Measurements from ENCODE around the gene PRAMEF18.
"Not testable (repeated sequence)": the region's sequence is repeated elsewhere in the genome, so short reads cannot be mapped to it uniquely, and the experiment has no call there.

PRAMEF18 gene, protein sequence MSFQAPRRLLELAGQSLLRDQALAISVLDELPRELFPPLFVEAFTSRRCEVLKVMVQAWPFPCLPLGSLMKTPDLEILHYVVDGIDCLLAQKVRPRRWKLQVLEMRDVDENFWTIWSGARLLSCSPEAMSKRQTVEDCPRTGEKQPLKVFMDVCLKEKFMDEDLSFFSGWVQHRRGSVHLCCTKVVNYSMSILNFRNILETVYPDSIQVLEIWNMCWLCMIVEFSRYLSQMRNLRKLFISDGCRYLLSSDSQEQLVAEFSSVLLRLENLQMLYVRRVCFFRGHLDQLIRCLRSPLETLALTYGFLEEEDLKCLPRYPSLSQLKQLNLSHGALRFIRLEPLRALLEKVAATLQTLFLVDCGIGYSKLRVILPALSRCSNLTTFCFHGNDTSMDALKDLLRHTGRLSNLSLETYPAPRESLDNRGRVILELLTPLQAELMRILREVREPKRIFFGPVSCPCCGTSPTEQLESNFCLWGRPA

DNA sequence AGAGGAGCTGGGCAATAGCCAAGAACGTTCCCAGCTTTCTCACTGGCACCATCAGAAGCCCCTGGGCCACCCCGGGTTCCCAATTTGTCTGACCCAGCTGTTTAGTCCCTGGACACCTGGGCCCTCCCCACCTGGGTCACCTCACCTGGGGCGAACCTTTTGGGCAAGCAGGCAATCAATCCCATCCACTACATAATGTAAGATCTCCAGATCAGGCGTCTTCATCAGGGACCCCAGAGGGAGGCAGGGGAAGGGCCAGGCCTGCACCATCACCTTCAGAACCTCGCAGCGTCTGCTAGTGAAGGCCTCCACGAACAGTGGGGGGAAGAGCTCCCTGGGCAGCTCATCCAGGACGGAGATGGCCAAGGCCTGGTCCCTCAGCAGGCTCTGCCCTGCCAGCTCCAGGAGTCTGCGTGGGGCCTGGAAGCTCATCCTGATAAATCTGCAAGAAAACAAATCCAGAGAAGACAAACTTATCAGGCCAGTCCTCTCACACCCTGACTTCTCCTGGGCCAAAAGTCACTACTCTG lies at the start of gene PRAMEF18:
TSS of gene PRAMEF18 (minus strand) at position 480 of the 530 bp plus-strand sequence. CDS start at position 432, 48 bp downstream.
- FAIRE-seq: not testable (repeated sequence)

DNA sequence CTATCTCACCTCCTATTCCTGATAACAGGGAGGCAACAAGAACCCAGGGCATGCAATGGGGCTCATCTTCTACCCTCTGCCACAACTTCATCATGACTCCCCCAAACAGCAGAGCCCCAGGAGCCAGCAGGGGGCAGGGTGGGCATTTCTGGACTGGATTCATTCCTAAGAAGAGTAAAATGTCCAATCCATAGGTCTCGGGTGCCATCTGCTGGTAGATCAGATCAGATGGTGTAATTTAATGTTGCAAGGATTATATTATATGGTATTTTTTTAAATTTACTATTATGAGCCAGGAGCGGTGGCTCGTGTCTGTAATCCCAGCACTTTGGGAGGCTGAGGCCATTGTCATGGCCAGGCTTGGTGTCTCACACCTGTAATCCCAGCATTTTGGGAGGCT lies 39.2 kb upstream of the PRAMEF18 start:
- not testable (repeated sequence) for FAIRE-seq

DNA sequence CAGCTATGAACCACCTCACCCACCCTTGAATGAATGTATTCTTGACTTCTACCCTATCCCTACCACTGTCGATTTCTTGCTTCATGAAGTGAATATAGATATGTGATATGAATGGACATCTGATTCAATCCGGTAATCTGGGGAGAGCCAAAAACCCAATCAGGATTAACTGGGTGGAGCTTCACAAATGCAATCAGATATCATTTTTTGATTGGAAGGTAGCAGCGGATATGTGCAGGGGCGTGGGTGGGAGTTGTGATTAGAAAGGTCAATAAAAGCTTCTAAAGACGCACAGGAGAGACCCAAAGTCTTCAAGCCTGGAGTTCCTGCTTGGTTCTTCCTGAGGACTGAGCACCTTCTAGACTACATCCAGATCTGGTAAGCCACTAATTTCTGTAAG lies 27.9 kb upstream of the PRAMEF18 start, which contains the start of gene PRAMEF5:
TSS of gene PRAMEF5 (plus strand) at position 301 of the 400 bp plus-strand sequence. CDS start 5,071 bp downstream, outside the sequence.
- not testable (repeated sequence) for FAIRE-seq

DNA sequence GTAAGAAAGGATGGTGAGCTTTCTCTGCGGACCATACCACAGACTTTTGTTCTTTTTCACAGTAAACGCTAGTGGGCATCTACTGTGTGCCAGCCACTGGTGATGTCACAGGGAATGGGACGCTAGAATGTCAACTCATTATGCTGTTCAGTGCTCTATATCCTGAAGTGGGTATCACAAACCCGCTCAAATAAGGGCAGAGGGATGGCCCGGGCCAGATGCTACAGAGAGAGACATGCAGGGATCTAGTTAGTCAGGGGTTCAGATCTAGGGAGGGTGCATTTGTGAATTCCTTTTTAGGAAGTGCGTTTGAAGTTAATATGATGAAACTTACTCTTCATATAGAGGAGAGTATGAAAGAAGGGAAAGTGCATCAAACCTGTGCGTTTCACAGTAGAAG lies 21.2 kb upstream of the PRAMEF18 start:
- not testable (repeated sequence) for FAIRE-seq

DNA sequence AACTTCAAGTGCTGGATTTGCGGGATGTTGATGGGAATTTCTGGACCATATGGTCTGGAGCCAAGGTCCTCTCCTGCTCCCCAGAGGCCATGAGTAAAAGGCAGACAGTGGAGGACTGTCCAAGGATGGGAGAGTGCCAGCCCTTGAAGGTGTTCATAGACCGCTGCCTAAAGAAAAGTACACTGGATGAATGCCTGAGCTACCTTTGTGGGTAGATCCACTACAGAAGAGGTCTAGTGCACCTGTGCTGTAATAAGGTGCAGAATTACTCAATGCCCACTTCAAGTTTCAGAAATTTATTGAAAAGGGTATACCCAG lies 20.6 kb upstream of the PRAMEF18 start:
- not testable (repeated sequence) for FAIRE-seq

DNA sequence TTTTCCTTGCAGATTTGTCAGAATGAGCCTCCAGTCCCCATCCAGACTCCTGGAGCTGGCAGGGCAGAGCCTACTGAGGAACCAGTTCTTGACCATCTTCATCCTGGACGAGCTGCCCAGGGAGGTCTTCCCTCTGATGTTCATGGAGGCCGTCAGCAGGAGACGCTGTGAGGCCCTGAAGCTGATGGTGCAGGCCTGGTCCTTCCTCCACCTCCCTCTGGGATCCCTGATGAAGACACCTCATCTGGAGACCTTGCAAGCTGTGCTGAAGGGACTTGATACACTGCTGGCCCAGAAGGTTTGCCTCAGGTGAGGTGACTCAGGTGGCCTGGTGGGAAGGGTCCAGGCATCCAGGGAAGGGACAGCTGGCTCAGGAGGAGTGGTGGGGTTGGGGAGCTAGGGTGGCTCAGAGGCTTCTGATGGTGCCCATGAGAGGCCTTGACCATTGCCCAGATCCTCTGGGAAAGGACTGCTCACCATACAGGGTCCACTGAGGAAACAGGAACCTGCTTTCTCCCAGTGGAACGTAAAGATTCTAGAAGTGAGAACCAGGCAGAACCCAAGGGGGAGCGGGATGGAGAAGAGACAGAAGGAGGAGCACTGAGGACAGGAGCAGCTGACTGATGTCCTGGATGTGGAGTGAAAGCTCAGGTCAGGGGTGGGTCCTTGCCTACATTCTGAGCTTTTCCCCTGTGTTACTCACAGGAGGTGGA lies 20.0 kb upstream of the PRAMEF18 start:
- FAIRE-seq: not testable (repeated sequence)

DNA sequence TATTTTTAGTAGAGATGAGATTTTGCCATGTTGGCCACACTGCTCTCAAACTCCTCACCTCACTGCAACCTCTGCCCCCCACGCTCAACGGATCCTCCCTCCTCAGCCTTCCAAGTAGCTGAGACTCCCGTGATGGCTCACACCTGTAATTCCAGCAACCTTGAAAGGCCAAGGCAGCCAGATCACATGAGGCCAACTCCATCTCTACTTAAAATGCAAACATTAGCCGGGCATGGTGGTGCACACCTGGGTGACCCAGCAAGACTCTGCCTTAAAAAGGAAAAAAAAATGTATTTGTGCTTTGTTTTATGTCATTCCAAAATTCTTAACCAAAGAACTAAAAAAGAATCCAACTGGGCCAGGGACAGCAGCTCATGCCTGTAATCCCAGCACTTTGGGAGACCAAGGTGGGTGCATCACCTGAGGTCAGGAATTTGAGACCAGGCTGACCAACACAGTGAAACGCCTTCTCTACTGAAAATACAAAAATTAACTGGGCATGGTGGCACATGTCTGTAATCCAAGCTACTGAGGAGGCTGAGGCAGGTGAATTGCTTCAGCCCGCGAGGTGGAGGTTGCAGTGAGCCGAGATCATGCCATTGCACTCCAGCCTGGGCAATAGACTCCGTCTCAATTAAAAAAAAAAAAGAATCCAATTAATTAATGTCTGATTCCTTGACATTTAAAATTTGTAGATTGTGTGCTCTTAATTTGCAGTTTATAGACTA lies 17.7 kb upstream of the PRAMEF18 start:
- FAIRE-seq: not testable (repeated sequence)

DNA sequence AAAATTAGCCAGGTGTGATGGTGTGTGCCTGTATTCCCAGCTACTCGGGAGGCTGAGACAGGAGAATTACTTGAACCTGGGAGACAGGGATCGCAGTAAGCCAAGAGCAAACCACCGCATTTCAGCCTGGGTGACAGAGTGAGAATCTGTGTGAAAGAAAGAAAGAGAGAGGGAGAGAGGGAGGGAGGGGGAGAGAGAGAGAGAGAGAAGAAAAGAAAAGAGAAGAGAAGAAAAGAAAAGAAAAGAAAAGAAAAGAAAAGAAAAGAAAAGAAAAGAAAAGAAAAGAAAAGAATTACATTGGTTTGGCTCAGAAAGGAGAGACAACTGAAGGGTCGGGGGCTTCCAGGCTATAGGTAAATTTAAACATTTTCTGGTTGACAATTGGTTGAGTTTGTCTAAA lies 13.7 kb upstream of the PRAMEF18 start:
- FAIRE-seq: not testable (repeated sequence)

DNA sequence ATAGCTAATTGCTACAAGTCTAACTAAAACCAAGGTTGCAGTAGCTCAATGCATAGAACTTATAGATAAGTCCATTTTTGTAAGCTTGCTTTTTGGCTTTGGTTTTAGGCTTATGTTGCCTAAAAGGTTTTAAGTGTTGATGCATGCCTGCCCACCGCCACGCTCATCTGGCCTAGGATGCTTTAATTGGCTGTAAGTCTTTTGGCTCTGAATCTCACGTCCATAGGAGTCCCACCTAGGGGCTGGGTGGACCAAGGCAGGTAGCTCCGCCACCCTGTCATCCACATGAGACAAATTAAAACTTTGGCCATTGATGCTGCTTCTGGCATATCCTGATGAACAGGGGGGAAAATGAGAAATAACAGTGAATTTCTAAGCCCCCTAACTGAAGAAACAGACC lies 11.6 kb upstream of the PRAMEF18 start:
- not testable (repeated sequence) for FAIRE-seq

DNA sequence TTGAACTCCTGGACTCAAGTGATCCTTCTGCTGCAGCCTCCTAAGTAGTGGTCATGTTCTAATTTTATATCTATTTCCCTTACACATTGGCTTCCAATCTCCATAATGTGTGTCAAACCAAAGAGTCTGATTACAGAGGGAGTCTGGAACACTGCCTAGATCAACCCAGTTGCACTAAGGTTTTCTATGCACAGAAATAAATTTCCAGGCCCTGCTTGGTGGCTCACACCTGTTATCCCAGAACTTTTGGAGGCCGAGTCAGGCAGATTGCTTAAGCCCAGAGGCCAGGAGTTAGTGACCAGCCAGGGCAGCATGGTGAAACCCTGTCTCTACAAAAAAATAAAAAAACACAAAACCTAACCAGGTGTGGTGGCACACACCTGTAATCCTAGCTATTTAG lies 8.1 kb upstream of the PRAMEF18 start:
- FAIRE-seq: not testable (repeated sequence)

DNA sequence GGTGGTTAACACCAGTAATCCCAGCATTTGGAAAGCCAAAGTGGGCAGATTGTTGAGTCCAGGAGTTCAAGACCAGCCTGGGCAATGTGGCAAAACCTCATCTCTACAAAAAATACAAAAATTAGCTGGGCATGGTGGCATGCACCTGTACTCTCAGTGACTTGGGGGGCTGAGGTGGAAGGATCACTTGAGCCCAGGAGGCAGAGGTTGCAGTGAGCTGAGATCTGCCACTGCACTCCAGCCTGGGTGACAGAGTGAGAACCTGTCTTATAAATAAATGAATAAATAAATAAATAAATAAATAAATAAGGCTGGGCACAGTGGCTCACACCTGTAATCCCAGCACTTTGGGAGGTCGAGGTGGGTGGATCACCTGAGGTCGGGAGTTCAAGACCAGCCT lies 6.1 kb upstream of the PRAMEF18 start:
- FAIRE-seq: not testable (repeated sequence)

DNA sequence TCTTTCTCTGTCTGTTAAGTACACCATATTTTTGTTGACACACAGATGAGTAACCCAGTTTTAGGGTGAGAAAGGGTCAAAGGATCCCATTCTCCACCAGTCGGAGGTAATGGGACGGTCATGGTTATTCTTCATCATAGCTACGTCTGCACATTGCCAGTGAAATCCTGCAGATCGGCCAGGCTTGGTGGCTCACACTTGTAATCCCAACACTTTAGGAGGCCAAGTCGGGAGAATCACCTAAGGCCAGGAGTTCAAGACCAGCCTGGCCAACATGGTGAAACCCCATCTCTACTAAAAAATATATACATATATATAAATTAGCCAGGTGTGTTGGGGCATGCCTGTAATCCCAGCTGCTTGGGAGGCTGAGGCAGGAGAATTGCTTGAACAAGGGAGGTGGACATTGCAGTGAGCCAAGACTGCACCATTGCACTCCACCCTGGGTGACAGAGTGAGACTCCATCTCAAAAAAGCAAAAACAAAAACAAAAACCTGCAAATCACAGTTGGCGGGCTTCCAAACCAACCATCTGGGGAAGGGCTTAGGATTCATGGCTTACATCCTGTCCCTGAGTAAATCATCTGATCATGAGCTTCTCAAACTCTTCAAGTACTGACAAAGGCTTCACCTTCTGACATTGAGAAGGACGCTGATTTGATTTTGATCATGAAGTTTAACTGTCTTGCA lies 5.3 kb upstream of the PRAMEF18 start:
- not testable (repeated sequence) for FAIRE-seq

DNA sequence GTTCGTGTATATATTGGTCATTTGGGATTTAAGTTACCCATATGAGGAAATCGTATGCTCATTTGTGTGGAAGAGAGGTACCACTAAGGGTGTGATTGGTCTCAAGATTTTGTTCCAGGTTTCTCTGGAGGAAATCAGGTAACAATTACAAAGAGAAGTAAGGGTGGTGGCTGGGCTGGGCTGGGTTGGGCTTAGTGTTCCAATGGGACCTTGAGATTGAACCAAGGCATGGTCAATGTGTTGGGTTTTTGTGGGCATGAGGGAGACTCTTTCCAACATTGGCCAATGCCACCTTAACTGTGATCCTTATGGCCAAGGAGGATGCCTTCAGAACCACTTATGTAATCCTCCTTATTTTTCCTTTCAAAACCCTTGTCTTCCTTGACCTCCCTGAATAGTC lies 4.6 kb upstream of the PRAMEF18 start:
- not testable (repeated sequence) for FAIRE-seq

DNA sequence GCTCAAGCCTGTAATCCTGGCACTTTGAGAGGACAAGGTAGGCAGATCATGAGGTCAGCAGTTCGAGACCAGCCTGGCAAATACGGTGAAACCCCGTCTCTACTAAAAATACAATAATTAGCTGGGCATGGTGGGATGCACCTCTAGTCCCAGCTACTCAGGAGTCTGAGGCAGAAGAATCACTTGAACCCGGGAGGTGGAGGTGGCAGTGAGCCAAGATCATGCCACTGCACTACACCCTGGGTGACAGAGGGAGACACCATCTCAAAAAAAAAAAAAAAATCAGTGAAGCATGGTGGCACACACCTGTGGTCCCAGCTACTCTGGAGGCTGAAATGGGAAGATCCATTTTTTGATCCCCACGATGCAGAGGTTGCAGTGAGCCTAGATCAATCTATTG lies 4.1 kb upstream of the PRAMEF18 start:
- not testable (repeated sequence) for FAIRE-seq

DNA sequence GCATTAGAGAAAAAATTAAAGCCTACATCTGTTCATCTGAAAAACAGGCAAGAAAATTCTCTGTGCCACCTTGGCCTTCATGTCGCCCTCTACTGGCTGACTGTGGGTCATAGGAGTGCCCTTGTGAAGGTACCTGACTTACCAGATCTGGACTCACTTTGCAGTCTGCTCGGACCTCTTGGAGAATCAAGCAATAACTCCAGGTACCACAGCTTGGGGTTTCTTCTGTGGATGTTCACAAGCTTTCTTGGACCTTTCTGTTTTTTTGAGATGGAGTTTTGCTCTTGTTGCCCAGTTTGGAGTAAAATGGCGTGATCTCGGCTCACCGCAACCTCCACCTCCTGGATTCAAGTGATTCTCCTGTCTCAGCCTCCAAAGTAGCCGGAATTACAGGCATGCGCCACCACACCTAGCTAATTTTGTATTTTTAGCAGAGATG lies 2.4 kb upstream of the PRAMEF18 start:
- FAIRE-seq: no peak

DNA sequence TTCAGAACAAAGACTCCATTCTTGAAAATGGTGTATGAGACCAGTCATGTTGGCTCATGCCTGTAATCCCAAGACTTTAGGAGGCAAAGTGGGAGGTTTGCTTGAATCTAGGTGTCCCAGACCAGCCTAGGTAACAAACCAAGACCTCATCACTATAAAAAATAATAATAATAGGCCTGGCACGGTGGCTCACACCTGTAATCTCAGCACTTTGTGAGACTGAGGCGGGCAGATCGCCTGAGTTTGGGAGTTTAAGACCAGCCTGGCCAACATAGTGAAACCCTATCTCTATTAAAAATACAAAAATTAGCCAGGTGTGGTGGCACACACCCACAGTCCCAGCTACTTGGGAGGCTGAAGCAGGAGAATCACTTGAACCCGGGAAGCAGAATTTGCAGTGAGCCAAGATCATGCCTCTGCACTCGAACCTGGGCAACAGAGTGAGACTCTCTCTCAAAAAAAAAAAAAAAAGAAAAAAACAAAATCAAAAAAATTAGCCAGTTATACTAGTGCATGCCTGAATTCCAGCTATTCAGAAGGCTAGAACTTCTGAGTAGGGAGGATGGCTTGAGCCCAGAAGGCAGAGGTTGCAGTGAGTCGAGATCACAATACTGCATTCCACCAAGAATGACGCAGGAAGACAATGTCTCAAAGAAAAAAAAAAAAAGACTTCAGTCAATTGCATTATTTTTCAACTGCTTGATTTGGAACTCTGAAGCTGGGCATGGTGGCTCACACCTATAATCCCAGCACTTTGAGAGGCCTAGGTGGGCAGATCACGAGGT lies 1.5 kb upstream of the PRAMEF18 start:
- not testable (repeated sequence) for FAIRE-seq

DNA sequence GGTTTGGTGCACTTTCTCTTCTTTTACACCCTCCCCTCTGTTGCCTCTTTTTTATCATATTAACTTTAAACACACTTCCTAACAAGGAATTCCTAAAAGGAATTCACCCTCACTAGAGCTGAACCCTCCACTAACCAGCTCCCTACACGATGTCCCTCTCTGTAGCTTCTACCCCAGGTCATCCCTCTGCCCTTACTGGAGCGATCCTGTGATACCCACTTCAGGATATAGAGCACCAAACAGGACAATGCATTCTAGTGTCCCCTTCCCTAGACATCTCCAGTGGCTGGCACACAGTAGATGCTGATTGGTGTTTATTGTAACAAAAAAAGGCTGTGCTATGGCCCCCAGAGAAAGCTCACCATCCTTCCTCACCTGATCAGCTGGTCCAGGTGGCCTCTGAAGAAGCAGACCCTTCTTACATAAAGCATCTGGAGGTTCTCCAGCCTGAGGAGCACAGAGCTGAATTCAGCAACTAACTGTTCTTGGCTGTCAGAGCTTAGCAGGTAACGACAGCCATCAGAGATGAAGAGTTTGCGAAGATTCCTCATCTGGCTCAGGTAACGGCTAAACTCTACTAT lies 1.4 kb downstream of the PRAMEF18 start:
- no peak for FAIRE-seq

DNA sequence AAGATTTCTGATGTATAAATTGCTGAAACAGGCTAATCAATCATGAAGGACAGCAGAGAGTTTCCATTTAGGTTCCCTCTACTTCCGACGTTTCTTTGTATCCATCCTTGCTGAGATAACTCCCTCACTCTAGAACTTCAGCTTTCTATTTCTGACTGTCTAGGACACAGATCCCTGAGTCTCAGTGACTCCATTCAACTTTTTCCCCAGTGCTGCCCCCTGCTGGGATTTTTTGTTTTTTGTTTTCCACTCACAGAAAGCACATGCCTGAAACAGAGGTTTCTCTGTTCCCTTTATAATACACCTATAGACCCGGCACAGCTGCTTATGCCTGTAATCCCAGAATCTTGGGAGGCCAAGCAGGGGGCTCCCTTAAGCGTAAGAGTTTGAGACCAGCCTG lies 3.2 kb downstream of the PRAMEF18 start:
- FAIRE-seq: not testable (repeated sequence)

DNA sequence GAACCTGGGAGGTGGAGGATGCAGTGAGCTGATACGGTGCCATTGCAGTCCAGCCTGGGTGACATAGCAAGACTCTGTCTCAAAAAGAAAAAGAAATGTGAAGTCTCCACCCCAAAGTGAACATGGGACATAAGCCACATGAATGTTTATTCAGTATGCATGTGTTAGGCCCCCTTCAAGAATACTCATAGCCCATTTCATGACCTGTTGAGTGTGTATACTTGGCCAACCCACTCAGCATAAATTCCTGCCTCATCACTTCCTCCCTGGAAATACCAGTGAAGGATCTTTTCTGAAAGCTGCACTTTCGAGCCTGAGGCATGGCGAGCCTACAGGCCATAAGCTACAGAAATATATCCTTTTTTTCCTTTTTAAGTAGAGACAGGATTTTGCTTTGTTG lies 6.8 kb downstream of the PRAMEF18 start:
- not testable (repeated sequence) for FAIRE-seq

DNA sequence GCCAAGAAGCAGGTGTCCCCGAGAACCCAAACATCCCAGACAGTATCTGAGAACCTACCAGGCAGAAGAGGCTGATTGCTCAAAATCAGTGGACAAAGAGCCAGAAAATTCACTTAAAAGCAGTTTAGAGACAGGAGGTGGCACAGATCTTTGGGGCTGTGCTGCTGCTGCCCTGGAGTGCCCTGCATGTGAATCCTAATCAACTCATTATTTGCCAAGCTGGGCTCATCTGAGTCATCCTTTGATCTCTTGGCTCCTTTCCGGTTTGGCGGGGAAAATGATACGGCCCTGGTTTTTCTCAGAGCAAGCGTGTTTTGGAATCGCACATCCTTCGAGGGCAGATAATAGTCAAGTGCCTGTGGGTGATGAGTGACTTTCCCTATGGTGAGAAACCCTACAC lies 9.3 kb downstream of the PRAMEF18 start:
- FAIRE-seq: not testable (repeated sequence)

DNA sequence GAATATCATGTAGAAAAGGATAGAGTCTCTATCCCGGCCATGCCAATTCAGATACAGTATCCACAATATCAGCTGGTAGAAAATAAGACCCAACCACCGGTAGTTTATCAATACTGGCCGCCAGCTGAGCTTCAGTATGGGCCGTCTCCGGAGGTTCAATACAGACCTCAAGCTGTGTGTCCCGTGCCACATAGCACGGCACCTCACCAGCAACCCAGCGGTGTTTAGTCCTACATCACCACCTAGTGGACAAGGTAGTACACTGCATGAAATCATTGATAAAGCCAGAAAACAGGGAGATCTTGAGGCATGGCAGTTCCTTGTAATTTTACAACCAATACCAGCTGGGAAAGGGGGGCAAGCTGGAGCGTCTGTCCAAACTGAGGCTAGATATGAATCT lies 17.2 kb downstream of the PRAMEF18 start:
- FAIRE-seq: not testable (repeated sequence)

Data from colon (tissue), 2 donors.